C4-2B (cell line): ENCODE measurements around the gene TIMM21.

ENCODE experiments used
- ZFX ChIP-seq: fragments of 450-650 bp; IDR thresholded peaks from 2 replicates; pipeline ENCODE4 v1.6.1; 2017
- TF ChIP-seq, protein P1 (sequence below): fragments of 450-650 bp; conservative IDR thresholded peaks from 2 replicates; pipeline ENCODE4 v1.5.1; 2017; ENCODE audit warnings: mild to moderate bottlenecking

- TF ChIP-seq, protein P1, sequence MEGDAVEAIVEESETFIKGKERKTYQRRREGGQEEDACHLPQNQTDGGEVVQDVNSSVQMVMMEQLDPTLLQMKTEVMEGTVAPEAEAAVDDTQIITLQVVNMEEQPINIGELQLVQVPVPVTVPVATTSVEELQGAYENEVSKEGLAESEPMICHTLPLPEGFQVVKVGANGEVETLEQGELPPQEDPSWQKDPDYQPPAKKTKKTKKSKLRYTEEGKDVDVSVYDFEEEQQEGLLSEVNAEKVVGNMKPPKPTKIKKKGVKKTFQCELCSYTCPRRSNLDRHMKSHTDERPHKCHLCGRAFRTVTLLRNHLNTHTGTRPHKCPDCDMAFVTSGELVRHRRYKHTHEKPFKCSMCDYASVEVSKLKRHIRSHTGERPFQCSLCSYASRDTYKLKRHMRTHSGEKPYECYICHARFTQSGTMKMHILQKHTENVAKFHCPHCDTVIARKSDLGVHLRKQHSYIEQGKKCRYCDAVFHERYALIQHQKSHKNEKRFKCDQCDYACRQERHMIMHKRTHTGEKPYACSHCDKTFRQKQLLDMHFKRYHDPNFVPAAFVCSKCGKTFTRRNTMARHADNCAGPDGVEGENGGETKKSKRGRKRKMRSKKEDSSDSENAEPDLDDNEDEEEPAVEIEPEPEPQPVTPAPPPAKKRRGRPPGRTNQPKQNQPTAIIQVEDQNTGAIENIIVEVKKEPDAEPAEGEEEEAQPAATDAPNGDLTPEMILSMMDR, result no peak
- no peak for TF ChIP-seq ZFX
Observed at GRCh38 chr18:74131124-74131523, 17.2 kb upstream of the TIMM21 start.
